Astrocyte (in vitro differentiated cells and primary cell): Measurements from ENCODE around the gene SYCE1. TPM values are rescaled to one million over a fixed set of nuclear protein-coding genes. Genes with fewer than 3 reads are reported as not detected.
"Not testable (repeated sequence)": the region's sequence is repeated elsewhere in the genome, so short reads cannot be mapped to it uniquely, and the experiment has no call there.

Experiments
- DNase-seq: peaks from one replicate; pipeline ENCODE4 v3.0.0-alpha.2; 2010; ENCODE audit warnings: low read depth
- FAIRE-seq: peaks from 2 replicates; lab custom pipeline; 2011; peaks lifted over from hg19 to GRCh38; lab: Jason Lieb, UNC
- H2AFZ ChIP-seq: 2 replicates; pipeline ENCODE4 v1.6.0; 2012; ENCODE audit warnings: low read depth, low read length, inconsistent platforms
- H3K27ac ChIP-seq: 2 replicates; pipeline ENCODE4 v1.5.1; 2011; ENCODE audit warnings: low read depth, low read length, inconsistent platforms
- H3K27me3 ChIP-seq: 2 replicates; pipeline ENCODE4 v1.6.0; 2011; ENCODE audit warnings: low read length, inconsistent platforms; ENCODE audit not compliant: insufficient read depth
- H3K36me3 ChIP-seq: 2 replicates; pipeline ENCODE4 v1.5.1; 2011; ENCODE audit warnings: low read length, inconsistent platforms; ENCODE audit not compliant: insufficient read depth
- H3K4me1 ChIP-seq: 2 replicates; pipeline ENCODE4 v1.5.1; 2011; ENCODE audit warnings: low read length, inconsistent platforms; ENCODE audit not compliant: insufficient read depth
- H3K4me2 ChIP-seq: 2 replicates; pipeline ENCODE4 v1.6.0; 2012; ENCODE audit warnings: low read length, inconsistent platforms
- H3K4me3 ChIP-seq: 2 replicates; pipeline ENCODE4 v1.5.1; 2011; ENCODE audit warnings: low read depth, mild to moderate bottlenecking, low read length, inconsistent platforms; ENCODE audit not compliant: insufficient read depth
- H3K79me2 ChIP-seq: 2 replicates; pipeline ENCODE4 v1.6.0; 2012; ENCODE audit warnings: mild to moderate bottlenecking, low read length, inconsistent platforms; ENCODE audit not compliant: insufficient read depth
- H3K9ac ChIP-seq: 2 replicates; pipeline ENCODE4 v1.6.0; 2012; ENCODE audit warnings: mild to moderate bottlenecking, low read length, inconsistent platforms
- H3K9me3 ChIP-seq: 2 replicates; pipeline ENCODE4 v1.5.1; 2012; ENCODE audit warnings: low read depth, mild to moderate bottlenecking, low read length, inconsistent platforms; ENCODE audit not compliant: insufficient read depth
- H4K20me1 ChIP-seq: 2 replicates; pipeline ENCODE4 v1.6.0; 2012; ENCODE audit warnings: low read length, inconsistent platforms; ENCODE audit not compliant: insufficient read depth
- H3K27ac Mint-ChIP-seq: one replicate; pipeline ENCODE4 v1.8.0; 2021; ENCODE audit warnings: mild to moderate bottlenecking, mixed read lengths; ENCODE audit not compliant: unreplicated experiment
- H3K27me3 Mint-ChIP-seq: one replicate; pipeline ENCODE4 v1.8.0; 2021; ENCODE audit warnings: low read depth, mixed read lengths; ENCODE audit not compliant: unreplicated experiment
- H3K36me3 Mint-ChIP-seq: one replicate; pipeline ENCODE4 v1.8.0; 2021; ENCODE audit warnings: low read depth, mixed read lengths; ENCODE audit not compliant: unreplicated experiment
- H3K4me1 Mint-ChIP-seq: one replicate; pipeline ENCODE4 v1.8.0; 2021; ENCODE audit warnings: low read depth, mixed read lengths; ENCODE audit not compliant: unreplicated experiment
- H3K4me3 Mint-ChIP-seq: one replicate; pipeline ENCODE4 v1.8.0; 2021; ENCODE audit warnings: mild to moderate bottlenecking, moderate library complexity, mixed read lengths; ENCODE audit not compliant: unreplicated experiment
- H3K9me3 Mint-ChIP-seq: one replicate; pipeline ENCODE4 v1.8.0; 2021; ENCODE audit warnings: mild to moderate bottlenecking, mixed read lengths; ENCODE audit not compliant: unreplicated experiment
- CTCF ChIP-seq: IDR thresholded peaks from 2 replicates; pipeline ENCODE4 v1.5.1; 2011; ENCODE audit warnings: low read depth, mild to moderate bottlenecking, inconsistent platforms, low read length, moderate library complexity; ENCODE audit not compliant: insufficient read depth
- EZH2 ChIP-seq: IDR thresholded peaks from 2 replicates; pipeline ENCODE4 v1.6.1; 2012; ENCODE audit warnings: mild to moderate bottlenecking, low read length, inconsistent platforms; ENCODE audit not compliant: insufficient read depth
- total RNA-seq: library from RNA; stranded (reverse); gene quantifications from 2 replicates; pipeline ENCODE4 v1.2.1, GENCODE V29; 2021

Gene SYCE1
- total RNA-seq, 1 donor from 2014 or later, result 0.23 TPM

- H3K27ac Mint-ChIP-seq, result no peak overlapping the region
- peaks cover 9% of the 10 kb centered on the region for H3K9me3 Mint-ChIP-seq
- Histone ChIP-seq H3K27ac (no peak overlapping the region), H3K4me3 (no peak overlapping the region), H3K36me3 (no peaks in the 10 kb centered on the region), H3K9me3 (peaks cover 3% of the 10 kb centered on the region), H2AFZ (no peak overlapping the region), H3K9ac (no peak overlapping the region), H3K4me2 (no peak overlapping the region), H3K4me1 (no peaks in the 10 kb centered on the region), H3K79me2 (no peaks in the 10 kb centered on the region), H3K27me3 (no peaks in the 10 kb centered on the region), H4K20me1 (no peaks in the 10 kb centered on the region)
- no peak overlapping the region for H3K4me3 Mint-ChIP-seq
- TF ChIP-seq EZH2 (no peak), CTCF (no peak)
- FAIRE-seq (no peak), DNase-seq (no peak)
- peaks cover 26% of the 10 kb centered on the region for H3K27me3 Mint-ChIP-seq
- no peaks in the 10 kb centered on the region for H3K4me1 Mint-ChIP-seq
- H3K36me3 Mint-ChIP-seq, result no peaks in the 10 kb centered on the region
Observed at GRCh38 chr10:133613699-133614098, 48.3 kb upstream of the SYCE1 start.

- no peak overlapping the region for H3K4me3 Mint-ChIP-seq
- H3K27me3 Mint-ChIP-seq, result peaks cover 26% of the 10 kb centered on the region
- Histone ChIP-seq H3K4me2 (no peak overlapping the region), H3K27ac (no peak overlapping the region), H3K4me1 (no peaks in the 10 kb centered on the region), H3K4me3 (no peak overlapping the region), H3K36me3 (no peaks in the 10 kb centered on the region), H3K27me3 (no peaks in the 10 kb centered on the region), H3K9me3 (no peaks in the 10 kb centered on the region), H2AFZ (no peak overlapping the region), H3K79me2 (no peaks in the 10 kb centered on the region), H4K20me1 (no peaks in the 10 kb centered on the region), H3K9ac (no peak overlapping the region)
- TF ChIP-seq EZH2 (no peak), CTCF (no peak)
- no peaks in the 10 kb centered on the region for H3K36me3 Mint-ChIP-seq
- DNase-seq (no peak), FAIRE-seq (no peak)
- H3K4me1 Mint-ChIP-seq, result no peaks in the 10 kb centered on the region
- H3K27ac Mint-ChIP-seq, result no peak overlapping the region
- peaks cover 9% of the 10 kb centered on the region for H3K9me3 Mint-ChIP-seq
Observed at GRCh38 chr10:133611079-133611478, 45.7 kb upstream of the SYCE1 start.

GRCh38 chr10:133608855-133609254 lies 43.5 kb upstream of the SYCE1 start:
- Histone ChIP-seq H4K20me1 (no peaks in the 10 kb centered on the region), H3K4me3 (no peak overlapping the region), H3K27ac (no peak overlapping the region), H2AFZ (no peak overlapping the region), H3K27me3 (no peaks in the 10 kb centered on the region), H3K79me2 (no peaks in the 10 kb centered on the region), H3K9me3 (peaks cover 1% of the 10 kb centered on the region), H3K9ac (no peak overlapping the region), H3K36me3 (no peaks in the 10 kb centered on the region), H3K4me2 (no peak overlapping the region), H3K4me1 (no peaks in the 10 kb centered on the region)
- H3K27me3 Mint-ChIP-seq, result peaks cover 40% of the 10 kb centered on the region
- TF ChIP-seq CTCF, result peak; percentile 36
- no peak for TF ChIP-seq EZH2
- DNase-seq (no peak), FAIRE-seq (peak; percentile 76)
- no peaks in the 10 kb centered on the region for H3K4me1 Mint-ChIP-seq
- H3K36me3 Mint-ChIP-seq, result no peaks in the 10 kb centered on the region
- H3K9me3 Mint-ChIP-seq, result peaks cover 7% of the 10 kb centered on the region
- no peak overlapping the region for H3K27ac Mint-ChIP-seq
- H3K4me3 Mint-ChIP-seq, result no peak overlapping the region

GRCh38 chr10:133603434-133603833 lies 38.1 kb upstream of the SYCE1 start:
- not testable (repeated sequence) for H3K9me3 Mint-ChIP-seq

More at GRCh38 chr10:133603434-133603833, 38.1 kb upstream of the SYCE1 start:
- H3K9ac ChIP-seq, H3K4me1 Mint-ChIP-seq, H3K36me3 ChIP-seq, H3K4me3 ChIP-seq, FAIRE-seq, DNase-seq, H3K27me3 ChIP-seq, H2AFZ ChIP-seq, H4K20me1 ChIP-seq, H3K79me2 ChIP-seq, H3K36me3 Mint-ChIP-seq, H3K27ac Mint-ChIP-seq, H3K4me1 ChIP-seq, H3K9me3 ChIP-seq, H3K27ac ChIP-seq, H3K4me2 ChIP-seq, H3K4me3 Mint-ChIP-seq: not testable (repeated sequence)
- peaks cover 29% of the 10 kb centered on the region for H3K27me3 Mint-ChIP-seq
